Activated B cell treated with CpG ODN at 0.5 μM for 24 hours (primary cell): ENCODE results near the gene LMO7. TPM values are rescaled to one million over a fixed set of nuclear protein-coding genes. Genes with fewer than 3 reads are reported as not detected.
"Not testable (repeated sequence)": the region's sequence is repeated elsewhere in the genome, so short reads cannot be mapped to it uniquely, and the experiment has no call there.

ENCODE experiments used
- ATAC-seq: fragments of 200-7000 bp; cut with Tn5 transposase; one replicate; pipeline ENCODE4 v1.10.0; 2021; ENCODE audit warnings: low read depth, mild to moderate bottlenecking, moderate library complexity
- CTCF ChIA-PET: fragments of 350-600 bp; sonication (Branson Sonifier 250); formaldehyde crosslinking; loops from one replicate; lab custom pipeline; 2021; ENCODE audit warnings: antibody characterized with exemption; lab: Charles Lee
- POLR2A ChIA-PET: fragments of 350-600 bp; sonication (Branson Sonifier 250); formaldehyde crosslinking; loops from one replicate; lab custom pipeline; 2021; ENCODE audit warnings: antibody characterized with exemption; lab: Charles Lee
- DNase-seq: peaks from one replicate; pipeline ENCODE4 v3.0.0; 2022
- H3K27ac Mint-ChIP-seq: one replicate; pipeline ENCODE4 v1.8.0; 2020; ENCODE audit warnings: mixed read lengths
- H3K27me3 Mint-ChIP-seq: one replicate; pipeline ENCODE4 v1.8.0; 2021; ENCODE audit warnings: mixed read lengths
- H3K36me3 Mint-ChIP-seq: one replicate; pipeline ENCODE4 v1.8.0; 2021; ENCODE audit warnings: low read depth, mixed read lengths
- H3K4me1 Mint-ChIP-seq: one replicate; pipeline ENCODE4 v1.8.0; 2021; ENCODE audit warnings: mixed read lengths
- H3K4me3 Mint-ChIP-seq: one replicate; pipeline ENCODE4 v1.8.0; 2020; ENCODE audit warnings: mild to moderate bottlenecking, mixed read lengths
- H3K9me3 Mint-ChIP-seq: one replicate; pipeline ENCODE4 v1.8.0; 2020; ENCODE audit warnings: mixed read lengths
- CTCF ChIP-seq: fragments of 200-600 bp; IDR thresholded peaks from one replicate; pipeline ENCODE4 v1.8.0; 2022; ENCODE audit warnings: antibody characterized with exemption, mild to moderate bottlenecking
- intact Hi-C: fragments of 100-400 bp; cut with micrococcal nuclease; formaldehyde crosslinking; loops from one replicate; pipeline ENCODE4 v1.15.1; 2024
- total RNA-seq: library from RNA; stranded (reverse); gene quantifications from 2 replicates; pipeline ENCODE4 v1.2.3, GENCODE V29; 2022

LMO7 gene
- total RNA-seq, 1 donor from 2014 or later: 19.5 TPM

- Mint-ChIP-seq H3K4me1 (no peaks in the 10 kb centered on the region), H3K36me3 (peaks cover 17% of the 10 kb centered on the region), H3K9me3 (peaks cover 5% of the 10 kb centered on the region), H3K27ac (no peak overlapping the region), H3K4me3 (no peak overlapping the region), H3K27me3 (no peaks in the 10 kb centered on the region)
- intact Hi-C loops: no loop called here
- POLR2A ChIA-PET: no interaction called here
- ATAC-seq (no peak), DNase-seq (no peak)
- no peak for TF ChIP-seq CTCF
- CTCF ChIA-PET: no interaction called here
Observed at GRCh38 chr13:75792526-75793187, 156.5 kb downstream of the LMO7 start.

GRCh38 chr13:75793188-75793567, 157.0 kb downstream of the LMO7 start:
- H3K36me3 Mint-ChIP-seq: peaks cover 17% of the 10 kb centered on the region
- POLR2A ChIA-PET, H3K4me1 Mint-ChIP-seq, CTCF ChIA-PET, H3K4me3 Mint-ChIP-seq, H3K27ac Mint-ChIP-seq, ATAC-seq, H3K27me3 Mint-ChIP-seq, DNase-seq, intact Hi-C loops, H3K9me3 Mint-ChIP-seq: not testable (repeated sequence)

GRCh38 chr13:75794663-75795062, 158.5 kb downstream of the LMO7 start:
- ATAC-seq (no peak), DNase-seq (no peak)
- no peak for TF ChIP-seq CTCF
- POLR2A ChIA-PET: no interaction called here
- H3K36me3 Mint-ChIP-seq: peaks cover 21% of the 10 kb centered on the region
- CTCF ChIA-PET: no interaction called here
- H3K4me3 Mint-ChIP-seq: no peak overlapping the region
- H3K9me3 Mint-ChIP-seq: peaks cover 5% of the 10 kb centered on the region
- H3K27ac Mint-ChIP-seq: no peak overlapping the region
- no peaks in the 10 kb centered on the region for H3K27me3 Mint-ChIP-seq
- intact Hi-C loops: no loop called here
- no peaks in the 10 kb centered on the region for H3K4me1 Mint-ChIP-seq

GRCh38 chr13:75795274-75795673, 159.1 kb downstream of the LMO7 start:
- no peak for DNase-seq
- no peak for TF ChIP-seq CTCF
- Mint-ChIP-seq H3K4me1 (no peaks in the 10 kb centered on the region), H3K36me3 (peaks cover 21% of the 10 kb centered on the region), H3K4me3 (no peak overlapping the region), H3K27ac (no peak overlapping the region), H3K27me3 (no peaks in the 10 kb centered on the region), H3K9me3 (peaks cover 5% of the 10 kb centered on the region)
- POLR2A ChIA-PET: no interaction called here
- CTCF ChIA-PET: no interaction called here
- no peak for ATAC-seq
- intact Hi-C loops: no loop called here

GRCh38 chr13:75796825-75797224, 160.7 kb downstream of the LMO7 start:
- CTCF ChIA-PET: no interaction called here
- Mint-ChIP-seq H3K9me3 (peaks cover 5% of the 10 kb centered on the region), H3K4me3 (no peak overlapping the region), H3K27ac (no peak overlapping the region), H3K4me1 (no peaks in the 10 kb centered on the region), H3K27me3 (no peaks in the 10 kb centered on the region), H3K36me3 (peaks cover 30% of the 10 kb centered on the region)
- no peak for DNase-seq
- ATAC-seq: no peak
- intact Hi-C loops: no loop called here
- TF ChIP-seq CTCF: no peak
- POLR2A ChIA-PET: no interaction called here

- no peak for TF ChIP-seq CTCF
- no peak for ATAC-seq
- ChIA-PET POLR2A (no interaction called here), CTCF (no interaction called here)
- Mint-ChIP-seq H3K4me1 (no peaks in the 10 kb centered on the region), H3K36me3 (peaks cover 31% of the 10 kb centered on the region), H3K27me3 (no peaks in the 10 kb centered on the region), H3K27ac (no peak overlapping the region), H3K4me3 (no peak overlapping the region), H3K9me3 (peaks cover 5% of the 10 kb centered on the region)
- intact Hi-C loops: no loop called here
- DNase-seq: no peak
Observed at GRCh38 chr13:75797239-75797638, 161.1 kb downstream of the LMO7 start.
